Lung (tissue), 12 donors: Measurements from ENCODE around the gene UGCG. TPM values are rescaled to one million over a fixed set of nuclear protein-coding genes. Genes with fewer than 3 reads are reported as not detected.

Experiments used
- ATAC-seq: fragments of 200-7000 bp; cut with Tn5 transposase; one replicate; pipeline ENCODE4 v1.9.1; 2020; ENCODE audit warnings: moderate number of reproducible peaks; ENCODE audit not compliant: insufficient read depth, low FRiP score
- DNase-seq, 3 donors: peaks; one replicate each; pipeline ENCODE4 v3.0.0-alpha.2; 2013 to 2017
- H3K27ac ChIP-seq, 2 donors: one replicate each; pipeline ENCODE4 v1.5.1; 2013; ENCODE audit warnings: mild to moderate bottlenecking in 2 of 2, moderate library complexity in 2 of 2, control low read depth in 1 of 2, inconsistent platforms in 1 of 2, low read depth in 1 of 2, low read length in 1 of 2
- H3K27me3 ChIP-seq, 3 donors: one replicate each; pipeline ENCODE4 v1.5.1; 2013; ENCODE audit warnings: low read length in 2 of 3; ENCODE audit not compliant: control insufficient read depth in 3 of 3, insufficient read depth in 3 of 3
- H3K36me3 ChIP-seq, 4 donors: one replicate each; pipeline ENCODE4 v1.5.1; 2013; ENCODE audit warnings: low read length in 4 of 4, mild to moderate bottlenecking in 1 of 4, moderate library complexity in 1 of 4; ENCODE audit not compliant: control insufficient read depth in 4 of 4, insufficient read depth in 4 of 4
- H3K4me1 ChIP-seq, 5 donors: one replicate each; pipeline ENCODE4 v1.5.1; 2013; ENCODE audit warnings: low read length in 5 of 5, mild to moderate bottlenecking in 2 of 5, moderate library complexity in 1 of 5; ENCODE audit not compliant: control insufficient read depth in 5 of 5, insufficient read depth in 5 of 5
- H3K4me3 ChIP-seq: one replicate; pipeline ENCODE4 v1.5.1; 2013; ENCODE audit warnings: mild to moderate bottlenecking, control low read depth, moderate library complexity
- H3K9ac ChIP-seq, 2 donors: one replicate each; pipeline ENCODE4 v1.5.1; 2013; ENCODE audit warnings: low read length in 2 of 2, control low read depth in 1 of 2; ENCODE audit not compliant: insufficient read depth in 1 of 2
- H3K9me3 ChIP-seq, 4 donors: one replicate each; pipeline ENCODE4 v1.5.1; 2013; ENCODE audit warnings: low read length in 3 of 4, mild to moderate bottlenecking in 1 of 4, moderate library complexity in 1 of 4; ENCODE audit not compliant: control insufficient read depth in 4 of 4, insufficient read depth in 3 of 4
- WGBS, 2 donors: extraction: QIAGEN DNeasy Blood & Tissue Kit; methylation state at CpG; one replicate each; pipeline ENCODE4 v1.1.7; 2013; 5-methylcytosine and 5-hydroxymethylcytosine counted together
- polyA plus RNA-seq, 2 donors: library from polyadenylated mRNA; stranded (reverse); fragments of 200-250 nt; gene quantifications; one replicate each; pipeline ENCODE4 v1.2.1, GENCODE V29; 2013
- total RNA-seq, 2 donors: library from RNA; depleted of rRNA in 1 of 2; stranded (reverse); fragments of >200 nt in 1 of 2; gene quantifications; one replicate each; pipeline ENCODE4 v1.2.1, GENCODE V29; 2014 to 2021
- TF ChIP-seq, protein P1 (sequence below): IDR thresholded peaks from 2 replicates; pipeline ENCODE4 v1.5.1; 2012; ENCODE audit warnings: mild to moderate bottlenecking; ENCODE audit errors: control extremely low read depth, extremely low read depth
- donor health status: control.
- donor health status: control.
- donor health status: Bipolar disorder and iron deficiency.
- donor health status: healthy.
- donor health status: DM: yes; HTN: yes; CAD: no.

Gene UGCG
- total and polyA plus RNA-seq, 4 donors = 32.2 to 157 (median 37.5) TPM

DNA sequence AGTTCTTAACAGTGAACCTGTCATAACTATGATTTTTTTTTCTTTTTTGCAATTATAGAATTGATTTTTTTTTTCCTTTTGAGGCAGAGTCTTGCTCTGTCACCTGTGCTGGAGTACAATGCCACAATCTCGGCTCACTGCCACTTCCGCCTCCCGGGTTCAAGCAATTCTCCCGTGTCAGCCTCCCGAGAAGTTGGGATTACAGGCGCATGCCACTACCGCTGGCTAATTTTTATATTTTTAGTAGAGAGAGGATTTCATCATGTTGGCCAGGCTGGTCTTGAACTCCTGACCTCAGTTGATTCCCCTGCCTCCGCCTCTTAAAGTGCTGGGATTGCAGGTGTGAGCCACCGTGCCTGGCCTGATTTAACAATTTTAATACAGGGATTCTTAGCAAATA is 21.4 kb downstream of the UGCG start:
- Histone ChIP-seq H3K4me3 (no peak overlapping the region), H3K9ac (no peak overlapping the region), H3K36me3 (peaks cover 0 to 12% (median 5%) of the 10 kb centered on the region in 4 donors), H3K27ac (no peak overlapping the region), H3K27me3 (no peaks in the 10 kb centered on the region), H3K4me1 (peaks cover 0 to 17% (median 4%) of the 10 kb centered on the region in 5 donors), H3K9me3 (no peaks in the 10 kb centered on the region)
- ATAC-seq (no peak), DNase-seq (no peak)
- 77 to 91% methylated on average over 9 of the region's 9 CpGs for WGBS, 2 donors
- TF ChIP-seq, protein P1, sequence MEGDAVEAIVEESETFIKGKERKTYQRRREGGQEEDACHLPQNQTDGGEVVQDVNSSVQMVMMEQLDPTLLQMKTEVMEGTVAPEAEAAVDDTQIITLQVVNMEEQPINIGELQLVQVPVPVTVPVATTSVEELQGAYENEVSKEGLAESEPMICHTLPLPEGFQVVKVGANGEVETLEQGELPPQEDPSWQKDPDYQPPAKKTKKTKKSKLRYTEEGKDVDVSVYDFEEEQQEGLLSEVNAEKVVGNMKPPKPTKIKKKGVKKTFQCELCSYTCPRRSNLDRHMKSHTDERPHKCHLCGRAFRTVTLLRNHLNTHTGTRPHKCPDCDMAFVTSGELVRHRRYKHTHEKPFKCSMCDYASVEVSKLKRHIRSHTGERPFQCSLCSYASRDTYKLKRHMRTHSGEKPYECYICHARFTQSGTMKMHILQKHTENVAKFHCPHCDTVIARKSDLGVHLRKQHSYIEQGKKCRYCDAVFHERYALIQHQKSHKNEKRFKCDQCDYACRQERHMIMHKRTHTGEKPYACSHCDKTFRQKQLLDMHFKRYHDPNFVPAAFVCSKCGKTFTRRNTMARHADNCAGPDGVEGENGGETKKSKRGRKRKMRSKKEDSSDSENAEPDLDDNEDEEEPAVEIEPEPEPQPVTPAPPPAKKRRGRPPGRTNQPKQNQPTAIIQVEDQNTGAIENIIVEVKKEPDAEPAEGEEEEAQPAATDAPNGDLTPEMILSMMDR = no peak

DNA sequence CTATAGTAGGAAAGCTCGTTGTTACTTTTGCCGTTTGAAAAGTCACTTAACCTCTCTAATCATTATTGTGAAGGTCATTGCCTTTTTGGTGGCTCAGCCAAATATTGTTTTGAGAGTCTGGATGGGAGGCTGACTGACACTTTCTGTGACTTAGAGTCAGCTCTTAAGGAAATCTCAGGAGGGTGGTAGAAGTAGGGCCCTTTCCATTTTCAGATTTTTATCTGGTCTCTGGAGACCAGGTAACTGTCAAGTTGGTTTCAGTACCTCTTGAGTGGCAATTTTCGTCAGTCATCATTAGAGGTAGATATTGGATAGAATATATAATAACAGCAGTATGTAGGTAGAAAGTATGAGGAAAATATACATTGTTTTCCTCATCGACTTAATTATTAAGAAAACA is 23.3 kb downstream of the UGCG start:
- TF ChIP-seq, protein P1 = no peak
- DNase-seq (no peak), ATAC-seq (no peak)
- Histone ChIP-seq H3K9me3 (no peaks in the 10 kb centered on the region), H3K27ac (no peak overlapping the region), H3K36me3 (peaks cover 0 to 12% (median 4%) of the 10 kb centered on the region in 4 donors), H3K4me3 (no peak overlapping the region), H3K27me3 (no peaks in the 10 kb centered on the region), H3K9ac (no peak overlapping the region), H3K4me1 (peaks cover 0 to 9% (median 2%) of the 10 kb centered on the region in 5 donors)
- WGBS, 2 donors = 81 to 86% methylated on average over 4 of the region's 4 CpGs

DNA sequence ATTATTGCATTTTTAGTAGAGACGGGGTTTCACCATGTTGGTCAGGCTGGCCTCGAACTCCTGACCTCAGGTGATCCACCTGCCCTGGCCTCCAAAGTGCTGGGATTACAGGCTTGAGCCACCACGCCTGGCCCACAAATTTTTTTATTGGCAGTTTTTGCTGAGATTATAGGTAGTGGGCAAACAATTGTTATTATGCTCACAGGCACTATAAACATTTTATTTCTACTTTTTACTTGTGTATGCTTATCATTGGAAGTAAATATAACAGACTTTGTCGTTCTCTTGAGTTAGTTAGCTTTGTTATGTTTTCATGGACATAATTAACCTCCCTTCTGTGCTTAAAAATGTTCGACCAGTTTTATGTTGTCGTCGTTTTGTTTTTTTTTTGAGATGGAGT is 23.9 kb downstream of the UGCG start:
- 93 to 95% methylated on average over 7 of the region's 7 CpGs for WGBS, 2 donors
- H3K4me1 ChIP-seq = peaks cover 0 to 4% (median 0%) of the 10 kb centered on the region in 5 donors

More for the DNA sequence above, 23.9 kb downstream of the UGCG start:
- peaks cover 0 to 9% (median 4%) of the 10 kb centered on the region in 4 donors for H3K36me3 ChIP-seq
- TF ChIP-seq, protein P1 = no peak
- no peak overlapping the region for H3K4me3 ChIP-seq
- ATAC-seq (no peak), DNase-seq (no peak)
- H3K9me3 ChIP-seq = no peaks in the 10 kb centered on the region
- no peaks in the 10 kb centered on the region for H3K27me3 ChIP-seq
- no peak overlapping the region for H3K9ac ChIP-seq
- H3K27ac ChIP-seq = no peak overlapping the region
